ENCODE measurements around the gene DPP10. TPM values are rescaled to one million over a fixed set of nuclear protein-coding genes. Genes with fewer than 3 reads are reported as not detected.

DPP10 gene
- total RNA-seq, 4 donors from 2014 or later = 0.09 to 4.0 (median 0.38) TPM; not detected in 1

DNA sequence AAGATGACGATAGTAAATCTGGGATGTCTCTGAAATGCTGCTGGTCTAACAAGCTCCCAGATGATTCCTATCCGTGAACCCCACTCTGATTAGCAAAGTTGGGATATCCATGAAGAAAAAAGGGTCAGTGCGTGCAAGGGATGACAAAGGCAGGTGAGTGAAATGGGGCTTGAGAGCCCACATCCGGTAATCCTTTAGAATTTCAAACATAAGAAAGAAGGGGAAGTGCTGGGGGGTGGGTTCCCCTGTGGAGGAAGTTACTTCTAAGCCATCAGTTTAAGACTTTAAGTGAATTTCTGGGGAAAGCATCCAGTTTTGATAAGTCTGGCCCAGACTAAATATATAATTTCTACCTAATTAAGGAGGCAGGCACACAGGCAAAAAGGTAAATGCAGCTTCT is 209.5 kb downstream of the DPP10 start:
- intact Hi-C loops (cut with DNase I) = no loop called here
- no peak for DNase-seq
- Histone ChIP-seq H3K9me3 (no peaks in the 10 kb centered on the region), H3K4me3 (no peak overlapping the region), H3K36me3 (no peaks in the 10 kb centered on the region), H3K4me1 (no peaks in the 10 kb centered on the region), H3K27ac (no peak overlapping the region), H3K27me3 (no peaks in the 10 kb centered on the region)
- WGBS, 2 donors = 61 to 68% methylated on average over 3 to 4 of the region's 4 CpGs
- TF ChIP-seq POLR2A (IDR thresholded peaks at IDR 0.05) = no peak
- TF ChIP-seq, protein P1, sequence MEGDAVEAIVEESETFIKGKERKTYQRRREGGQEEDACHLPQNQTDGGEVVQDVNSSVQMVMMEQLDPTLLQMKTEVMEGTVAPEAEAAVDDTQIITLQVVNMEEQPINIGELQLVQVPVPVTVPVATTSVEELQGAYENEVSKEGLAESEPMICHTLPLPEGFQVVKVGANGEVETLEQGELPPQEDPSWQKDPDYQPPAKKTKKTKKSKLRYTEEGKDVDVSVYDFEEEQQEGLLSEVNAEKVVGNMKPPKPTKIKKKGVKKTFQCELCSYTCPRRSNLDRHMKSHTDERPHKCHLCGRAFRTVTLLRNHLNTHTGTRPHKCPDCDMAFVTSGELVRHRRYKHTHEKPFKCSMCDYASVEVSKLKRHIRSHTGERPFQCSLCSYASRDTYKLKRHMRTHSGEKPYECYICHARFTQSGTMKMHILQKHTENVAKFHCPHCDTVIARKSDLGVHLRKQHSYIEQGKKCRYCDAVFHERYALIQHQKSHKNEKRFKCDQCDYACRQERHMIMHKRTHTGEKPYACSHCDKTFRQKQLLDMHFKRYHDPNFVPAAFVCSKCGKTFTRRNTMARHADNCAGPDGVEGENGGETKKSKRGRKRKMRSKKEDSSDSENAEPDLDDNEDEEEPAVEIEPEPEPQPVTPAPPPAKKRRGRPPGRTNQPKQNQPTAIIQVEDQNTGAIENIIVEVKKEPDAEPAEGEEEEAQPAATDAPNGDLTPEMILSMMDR (IDR thresholded peaks at IDR 0.05) = no peak

DNA sequence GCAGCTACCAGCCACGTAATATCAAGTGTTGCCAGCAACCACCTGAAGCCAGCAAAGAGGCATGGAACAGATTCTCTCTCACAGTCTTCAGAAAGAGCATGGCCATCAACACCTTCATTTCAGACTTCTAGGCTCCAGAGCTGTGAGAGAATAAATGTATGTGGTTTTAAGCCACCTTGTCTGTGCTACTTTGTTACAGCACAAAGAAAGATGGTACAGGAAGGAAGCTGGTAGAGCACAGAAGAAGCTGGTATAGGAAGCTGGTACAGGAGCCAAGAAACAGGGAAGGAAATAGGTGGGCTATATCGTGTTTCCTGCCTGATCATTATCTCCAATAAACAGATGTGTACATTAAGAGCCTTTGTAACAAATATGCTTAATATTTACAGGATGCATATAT is 217.4 kb downstream of the DPP10 start:
- H3K9me3 ChIP-seq = no peaks in the 10 kb centered on the region
- peaks cover 0 to 9% (median 0%) of the 10 kb centered on the region in 4 donors for H3K27me3 ChIP-seq
- no peak overlapping the region for H3K27ac ChIP-seq
- H3K4me3 ChIP-seq = no peak overlapping the region
- WGBS, 2 donors = 66 to 73% methylated on average over 2 of the region's 2 CpGs
- intact Hi-C loops (cut with DNase I) = no loop called here
- DNase-seq = no peak
- no peaks in the 10 kb centered on the region for H3K36me3 ChIP-seq
- TF ChIP-seq, protein P1 (IDR thresholded peaks at IDR 0.05) = no peak
- no peak for TF ChIP-seq POLR2A (IDR thresholded peaks at IDR 0.05)
- H3K4me1 ChIP-seq = peaks cover 0 to 14% (median 0%) of the 10 kb centered on the region in 3 donors

DNA sequence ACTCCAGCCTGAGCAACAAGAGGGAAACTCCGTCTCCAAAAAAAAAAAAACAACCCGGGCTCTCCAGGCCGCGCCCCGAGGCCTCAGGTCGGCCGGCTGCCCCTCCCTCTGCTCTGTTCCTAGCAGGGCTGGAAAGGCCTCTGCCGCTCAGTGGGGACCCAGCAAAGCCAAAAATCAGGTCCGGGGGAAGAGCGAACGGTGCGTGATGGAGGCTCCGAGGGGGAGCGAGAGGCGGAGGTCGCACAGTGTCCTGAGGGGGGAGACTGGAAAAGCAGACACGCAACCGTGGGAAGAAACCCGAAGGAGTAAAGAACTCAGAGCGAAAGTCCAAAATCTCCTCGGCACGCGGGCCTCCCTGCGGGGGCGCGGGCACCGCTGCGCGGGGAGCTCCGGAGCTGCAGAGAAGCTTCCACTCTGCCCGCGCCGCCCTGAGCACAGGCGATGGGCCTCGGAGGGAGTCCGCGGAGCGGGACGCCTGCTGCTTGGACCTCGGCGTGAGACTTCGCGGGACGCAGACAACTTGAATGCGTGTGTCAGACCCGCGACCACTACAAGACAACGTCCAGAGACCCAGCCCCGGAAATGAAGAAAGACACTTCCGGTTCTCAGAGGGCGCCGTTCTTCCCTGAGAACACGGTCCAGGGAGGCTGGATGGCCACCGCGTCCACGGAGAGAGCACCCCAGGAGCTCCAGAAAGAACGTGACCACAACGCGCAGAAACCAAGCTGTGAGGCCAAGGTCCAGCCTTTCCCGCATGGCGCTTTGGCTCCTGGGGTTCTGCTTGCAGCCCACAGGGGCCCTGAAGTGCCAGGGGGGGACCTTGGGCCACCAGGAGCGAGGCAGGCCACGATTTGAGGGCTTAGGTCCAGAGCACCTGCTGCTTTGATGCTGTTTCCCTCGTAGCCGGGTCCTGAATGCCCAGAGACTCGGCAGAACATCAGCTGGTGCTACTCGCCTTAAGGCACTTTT is 219.8 kb downstream of the DPP10 start:
- Histone ChIP-seq H3K4me3 (peak overlapping the region; percentile 22 to 69 (median 52)), H3K9me3 (no peaks in the 10 kb centered on the region), H3K4me1 (peaks cover 0 to 14% (median 0%) of the 10 kb centered on the region in 3 donors), H3K36me3 (no peaks in the 10 kb centered on the region), H3K27me3 (peaks cover 0 to 9% (median 0%) of the 10 kb centered on the region in 4 donors), H3K27ac (no peak overlapping the region)
- TF ChIP-seq, protein P1 (IDR thresholded peaks at IDR 0.05) = no peak
- TF ChIP-seq POLR2A (IDR thresholded peaks at IDR 0.05) = no peak
- intact Hi-C loops (cut with DNase I) = no loop called here
- DNase-seq = no peak
- WGBS, 2 donors = 26 to 59% methylated on average over 19 to 33 of the region's 67 CpGs

DNA sequence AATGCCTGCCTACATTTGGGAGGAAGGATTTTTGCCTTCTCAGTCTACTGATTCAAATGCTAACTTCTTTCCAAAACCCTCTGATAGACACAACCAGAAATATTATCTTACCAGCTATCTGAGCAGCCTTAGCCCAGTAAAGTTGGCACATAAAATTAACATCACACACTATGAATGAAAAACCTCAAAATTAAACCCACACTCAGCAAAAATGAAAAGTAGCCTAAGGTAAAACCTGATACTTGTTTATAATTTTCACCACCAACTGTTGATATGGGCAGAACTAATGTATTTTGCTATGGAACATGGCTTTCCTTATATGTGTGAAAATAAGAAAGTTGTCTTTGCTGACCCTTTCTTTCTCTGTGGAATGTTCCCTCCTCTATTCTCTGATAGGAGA is 226.0 kb downstream of the DPP10 start:
- Histone ChIP-seq H3K36me3 (no peaks in the 10 kb centered on the region), H3K27ac (no peak overlapping the region), H3K4me1 (no peaks in the 10 kb centered on the region), H3K4me3 (no peak overlapping the region), H3K9me3 (no peaks in the 10 kb centered on the region), H3K27me3 (peaks cover 0 to 3% (median 0%) of the 10 kb centered on the region in 4 donors)
- TF ChIP-seq, protein P1 (IDR thresholded peaks at IDR 0.05) = no peak
- no peak for TF ChIP-seq POLR2A (IDR thresholded peaks at IDR 0.05)
- intact Hi-C loops (cut with DNase I) = no loop called here
- DNase-seq = no peak

DNA sequence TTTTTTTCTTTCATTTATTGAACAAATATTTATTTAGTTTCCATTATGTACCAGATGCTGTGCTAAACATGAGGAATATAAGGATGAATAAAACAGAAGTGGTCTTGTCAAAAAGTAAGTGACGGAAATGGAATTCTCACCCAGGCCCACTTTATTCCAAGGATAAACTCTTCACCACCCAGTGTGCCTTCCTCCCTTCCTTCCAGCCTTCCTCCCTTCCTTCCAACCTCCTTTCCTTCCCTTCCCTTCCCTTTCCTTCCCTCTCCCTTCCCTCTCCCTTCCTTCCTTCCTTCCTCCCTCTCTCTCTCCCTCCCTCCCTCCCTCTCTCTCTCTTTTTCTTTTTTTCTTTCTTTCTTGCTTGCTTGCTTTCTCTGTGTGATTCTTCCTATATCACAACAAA is 240.8 kb downstream of the DPP10 start:
- no peak overlapping the region for H3K27ac ChIP-seq
- H3K9me3 ChIP-seq = no peaks in the 10 kb centered on the region
- intact Hi-C loops (cut with DNase I) = no loop called here
- no peaks in the 10 kb centered on the region for H3K4me1 ChIP-seq
- H3K36me3 ChIP-seq = no peaks in the 10 kb centered on the region
- peaks cover 0 to 3% (median 0%) of the 10 kb centered on the region in 4 donors for H3K27me3 ChIP-seq
- WGBS, 2 donors = 88 to 100% methylated on average over 1 of the region's 1 CpG
- no peak for DNase-seq
- TF ChIP-seq POLR2A (IDR thresholded peaks at IDR 0.05) = no peak
- TF ChIP-seq, protein P1 (IDR thresholded peaks at IDR 0.05) = no peak
- no peak overlapping the region for H3K4me3 ChIP-seq

Data from esophagus squamous epithelium (tissue), 5 donors.